NCI-H345 treated with DMSO at 0.1 percent for 48 hours (cell line): ENCODE measurements around the gene TMC4.

Experiments
- DNase-seq: peaks from one replicate; lab custom pipeline; 2025; ENCODE audit not compliant: unreplicated experiment; lab: John Stamatoyannopoulos, UW

Gene TMC4

DNA sequence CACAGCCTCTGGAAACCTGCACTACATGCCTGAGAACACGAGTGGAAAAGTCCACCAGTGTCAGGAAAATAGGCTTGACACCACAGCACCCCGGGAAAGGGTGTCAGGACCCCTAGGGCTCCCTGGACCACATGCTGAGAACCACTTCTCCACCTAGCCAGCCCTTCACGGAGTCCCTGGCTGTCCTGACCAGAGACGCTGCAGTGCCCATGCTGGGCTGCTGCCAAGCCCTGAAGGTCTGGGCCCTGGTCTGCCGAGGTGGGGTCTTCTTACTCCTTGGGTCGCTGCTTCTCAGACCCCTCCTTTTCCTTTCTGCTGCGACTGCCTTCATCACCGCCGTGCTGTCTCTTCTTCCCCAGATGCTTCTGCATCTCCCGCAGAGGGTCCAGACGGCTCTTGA is 16.5 kb downstream of the TMC4 start:
- no peak for DNase-seq

DNA sequence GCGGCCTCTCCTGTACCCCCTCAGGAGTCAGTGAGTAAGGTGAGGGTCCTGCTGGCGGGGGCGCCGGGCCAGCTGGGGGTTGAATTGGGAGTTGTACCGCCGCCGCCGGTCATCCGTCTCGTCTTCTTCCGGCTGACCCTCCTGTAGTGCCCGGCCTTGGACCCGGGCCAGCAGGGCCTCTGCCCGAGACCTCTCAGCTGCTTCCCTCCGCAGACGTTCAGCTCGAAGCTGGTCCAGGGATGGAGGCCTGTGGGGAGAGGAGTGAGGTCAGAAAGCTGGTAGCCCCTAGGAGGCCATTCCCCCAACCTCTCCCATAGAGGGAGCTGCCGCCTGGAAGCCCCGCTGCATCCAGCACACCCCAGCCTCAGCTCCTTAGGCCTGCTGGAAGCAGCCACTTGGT is 17.3 kb downstream of the TMC4 start:
- no peak for DNase-seq

DNA sequence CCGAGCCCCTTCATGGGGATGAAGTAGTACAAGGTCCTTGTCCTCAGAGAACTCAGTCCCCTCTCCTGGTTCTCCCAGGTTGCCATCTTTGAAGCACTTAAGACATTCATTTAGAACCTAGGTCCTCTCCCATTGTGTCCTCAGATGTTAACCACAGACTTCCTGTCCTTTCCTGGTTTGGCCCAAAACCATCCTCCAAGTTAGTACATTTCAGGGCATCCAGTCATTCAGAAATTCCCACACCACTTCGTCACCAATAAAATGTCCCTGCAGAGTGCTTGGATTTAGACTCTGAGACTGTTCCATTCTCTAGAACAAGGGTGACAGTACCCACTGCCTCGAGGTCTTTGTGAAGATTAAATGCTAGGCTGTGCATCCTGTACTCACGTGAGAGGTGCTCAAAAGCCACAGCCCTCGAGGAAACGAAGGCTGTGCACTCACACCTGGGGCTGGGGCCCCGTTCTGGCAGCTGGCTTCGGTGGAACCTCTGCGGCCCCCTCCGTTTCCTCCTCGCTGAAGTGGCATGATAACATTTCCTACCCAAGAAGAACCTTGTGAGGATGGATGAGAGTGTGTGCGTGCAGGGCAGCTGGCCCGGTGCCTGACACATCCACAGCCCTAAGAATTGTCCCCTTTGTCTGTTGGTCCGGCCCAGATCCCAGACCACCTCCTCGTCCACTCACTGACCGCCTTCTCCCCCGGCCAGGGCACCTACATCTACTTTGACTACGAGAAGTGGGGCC is 18.2 kb downstream of the TMC4 start:
- DNase-seq = no peak

DNA sequence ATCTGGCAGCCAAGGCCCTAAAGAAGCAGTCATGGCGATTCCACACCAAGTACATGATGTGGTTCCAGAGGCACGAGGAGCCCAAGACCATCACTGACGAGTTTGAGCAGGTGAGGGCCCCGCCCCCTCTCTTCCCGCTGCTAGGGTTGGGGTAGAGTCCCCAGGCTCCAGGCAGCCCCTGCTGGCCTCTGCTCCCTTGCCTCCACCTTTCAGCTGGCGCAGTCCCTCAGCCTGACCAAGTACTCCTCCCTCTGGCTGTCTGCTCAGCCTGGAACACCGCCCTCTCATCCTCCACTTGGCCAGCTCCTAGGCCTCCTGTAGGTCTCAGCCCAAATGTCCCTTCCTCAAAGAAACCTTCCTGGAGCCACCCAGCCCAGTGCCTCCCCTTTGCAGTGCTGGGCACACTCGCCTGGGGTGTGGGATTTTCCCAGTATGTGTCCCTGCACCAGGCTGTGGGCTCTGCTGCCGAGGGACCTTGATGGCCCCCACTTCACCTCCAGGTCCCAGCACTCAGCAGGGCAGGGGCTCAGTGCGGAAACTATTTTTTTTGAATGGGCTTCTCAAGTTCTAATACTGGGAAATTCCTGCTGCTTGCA is 19.1 kb downstream of the TMC4 start:
- DNase-seq = no peak

DNA sequence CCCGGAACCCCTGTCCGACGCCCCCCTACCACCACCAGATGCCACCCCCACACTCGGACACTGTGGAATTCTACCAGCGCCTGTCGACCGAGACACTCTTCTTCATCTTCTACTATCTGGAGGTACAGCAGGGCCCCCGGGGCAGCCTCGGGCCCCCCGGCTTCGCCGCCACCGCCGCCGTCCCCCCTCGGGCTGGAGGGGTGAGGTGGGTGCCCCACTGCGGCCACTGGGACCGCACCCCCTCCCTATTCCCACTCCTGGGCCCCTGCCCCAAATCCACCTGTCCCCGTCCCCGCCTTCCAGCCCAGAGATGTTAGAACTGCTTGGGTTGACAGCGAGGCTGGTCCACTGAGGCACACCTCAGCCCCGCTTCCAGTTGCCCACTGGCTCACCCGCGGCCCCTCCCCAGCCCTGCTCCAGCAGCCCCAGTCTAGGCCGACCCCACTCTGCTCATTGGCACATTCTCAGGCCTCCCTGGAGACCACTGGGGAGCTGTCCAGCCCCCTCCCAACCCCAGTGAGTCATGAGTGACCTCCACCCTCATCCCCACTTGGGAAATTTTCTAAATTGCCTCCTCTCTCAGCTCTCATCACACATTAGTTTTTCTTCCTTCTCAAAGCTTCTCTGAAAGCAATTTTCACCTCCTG is 20.0 kb downstream of the TMC4 start:
- DNase-seq = no peak

DNA sequence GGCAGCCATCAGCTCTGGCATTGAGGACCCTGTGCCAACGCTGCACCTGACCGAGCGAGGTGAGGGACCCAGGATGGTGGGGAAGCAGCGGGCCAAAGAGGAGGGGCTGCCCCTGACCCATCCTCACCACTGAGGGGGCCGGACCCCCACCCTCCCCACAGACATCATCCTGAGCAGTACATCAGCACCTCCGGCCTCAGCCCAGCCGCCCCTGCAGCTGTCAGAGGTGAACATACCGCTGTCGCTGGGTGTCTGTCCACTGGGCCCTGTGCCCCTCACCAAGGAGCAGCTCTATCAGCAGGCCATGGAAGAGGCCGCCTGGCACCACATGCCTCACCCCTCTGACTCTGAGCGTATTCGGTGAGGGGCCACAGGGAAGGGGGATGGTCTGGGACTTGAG is 20.7 kb downstream of the TMC4 start:
- no peak for DNase-seq

DNA sequence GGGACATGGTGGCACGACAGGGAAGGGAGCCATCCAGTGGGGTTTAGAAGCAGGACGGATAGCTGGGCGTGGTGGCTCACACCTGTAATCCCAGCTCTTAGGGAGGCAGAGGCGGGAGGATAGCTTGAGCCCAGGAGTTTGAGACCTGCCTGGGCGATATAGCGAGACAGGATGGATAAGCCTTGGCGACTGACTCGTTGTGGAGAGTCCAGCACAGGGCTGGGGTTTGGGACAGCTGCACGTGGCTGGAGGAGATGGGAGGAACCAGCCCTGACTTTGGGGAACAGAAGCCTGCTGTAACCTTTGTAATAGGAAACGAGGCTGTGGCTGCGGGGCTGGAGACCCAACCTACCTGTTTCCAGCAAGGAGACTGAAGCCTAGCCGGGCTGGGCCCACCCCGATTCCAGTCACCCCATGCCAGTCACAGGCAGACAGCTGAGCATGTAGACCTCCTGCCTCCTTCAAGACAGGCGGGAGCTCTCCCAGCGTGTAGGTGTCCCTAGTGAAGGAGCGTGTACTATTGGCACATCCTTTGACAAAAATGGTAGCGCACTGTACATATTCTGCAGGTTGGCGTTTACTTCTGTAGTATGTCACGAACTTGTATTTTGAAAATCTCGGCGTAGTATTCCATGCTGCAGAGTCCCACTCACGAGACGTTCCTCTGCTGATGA is 21.5 kb downstream of the TMC4 start:
- DNase-seq = no peak

DNA sequence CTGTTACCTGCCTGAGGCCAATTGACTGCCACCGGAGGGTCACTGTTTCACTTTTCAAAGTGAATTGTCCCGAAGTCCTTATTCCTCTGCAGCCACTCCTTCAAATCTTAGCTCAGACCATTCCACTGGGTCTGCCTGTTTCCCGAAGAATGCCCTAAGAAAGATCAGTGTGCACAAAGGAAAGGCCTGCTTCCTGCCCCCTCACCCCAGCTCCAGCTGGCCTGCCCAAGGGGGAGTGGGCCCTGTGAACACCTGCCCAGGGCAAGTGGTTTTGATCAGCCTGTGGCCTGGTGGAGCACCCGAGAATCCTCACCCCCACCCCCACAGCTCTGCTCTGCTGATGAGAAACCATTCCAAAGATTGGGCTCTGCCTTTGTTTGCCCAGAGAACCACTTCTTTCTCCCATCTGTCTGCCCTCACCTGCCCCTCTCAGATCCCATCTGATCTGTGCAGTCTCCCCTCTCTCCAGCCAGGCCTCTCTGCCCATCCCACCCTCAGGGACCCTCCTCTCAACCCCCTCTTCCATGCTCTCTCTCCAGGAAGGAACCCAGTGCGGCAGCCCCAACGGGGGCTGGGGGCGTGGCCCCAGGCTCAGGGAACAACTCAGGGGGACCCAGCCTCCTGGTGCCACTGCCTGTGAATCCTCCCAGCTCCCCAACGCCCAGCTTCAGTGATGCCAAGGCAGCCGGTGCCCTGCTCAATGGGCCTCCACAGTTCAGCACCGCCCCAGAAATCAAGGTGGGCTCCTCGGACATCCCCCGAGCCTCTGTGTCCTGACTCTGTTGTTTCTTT is 23.7 kb downstream of the TMC4 start:
- no peak for DNase-seq

DNA sequence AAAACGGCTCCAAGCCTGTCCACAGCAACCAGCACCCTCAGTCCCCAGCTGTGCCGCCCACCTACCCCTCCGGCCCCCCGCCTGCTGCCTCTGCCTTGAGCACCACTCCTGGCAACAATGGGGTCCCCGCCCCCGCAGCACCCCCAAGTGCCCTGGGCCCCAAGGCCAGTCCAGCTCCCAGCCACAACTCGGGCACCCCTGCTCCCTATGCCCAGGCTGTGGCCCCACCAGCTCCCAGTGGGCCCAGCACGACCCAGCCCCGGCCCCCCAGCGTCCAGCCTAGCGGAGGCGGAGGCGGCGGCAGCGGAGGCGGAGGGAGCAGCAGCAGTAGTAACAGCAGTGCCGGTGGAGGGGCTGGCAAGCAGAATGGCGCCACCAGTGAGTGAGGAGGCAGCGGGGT is 24.8 kb downstream of the TMC4 start:
- no peak for DNase-seq

DNA sequence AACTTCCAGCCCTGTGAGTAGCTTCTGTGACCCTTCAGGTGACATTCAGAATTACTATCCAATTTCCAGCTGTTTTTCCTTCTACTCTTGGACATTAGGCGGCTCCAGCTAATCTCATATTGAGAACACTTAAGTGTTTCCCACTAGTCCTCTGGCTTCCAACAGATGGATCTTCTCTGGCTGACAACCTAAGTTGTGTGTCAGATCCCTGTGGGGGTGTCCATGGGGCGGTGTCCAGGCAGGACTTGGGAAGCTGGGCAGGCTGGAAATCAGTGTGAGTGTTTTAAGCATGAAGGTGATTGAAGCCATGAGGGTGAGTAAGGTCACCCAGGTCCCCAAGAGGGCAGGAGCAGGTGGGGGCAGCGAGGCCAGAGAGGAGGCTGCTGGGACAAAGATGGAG is 25.3 kb downstream of the TMC4 start:
- no peak for DNase-seq

DNA sequence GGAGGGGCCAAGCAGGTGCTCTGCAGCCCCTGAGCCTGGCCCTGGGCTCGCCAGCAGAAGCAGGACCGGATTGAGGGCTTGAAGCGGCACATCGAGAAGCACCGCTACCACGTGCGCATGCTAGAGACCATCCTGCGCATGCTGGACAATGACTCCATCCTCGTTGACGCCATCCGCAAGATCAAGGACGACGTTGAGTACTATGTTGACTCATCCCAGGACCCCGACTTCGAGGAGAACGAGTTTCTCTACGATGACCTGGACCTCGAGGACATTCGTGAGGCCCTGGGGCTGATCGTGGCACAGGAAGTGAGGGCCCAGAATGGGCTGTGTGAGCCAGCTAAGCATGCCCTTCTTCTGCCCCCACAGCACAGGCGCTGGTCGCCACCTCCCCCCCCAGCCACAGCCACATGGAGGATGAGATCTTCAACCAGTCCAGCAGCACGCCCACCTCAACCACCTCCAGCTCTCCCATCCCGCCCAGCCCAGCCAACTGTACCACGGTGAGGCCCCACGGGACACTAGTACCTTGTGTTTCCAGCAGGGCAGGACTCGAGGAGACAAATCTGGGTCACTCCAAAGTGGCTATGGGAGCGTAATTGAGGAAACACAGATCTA is 27.3 kb downstream of the TMC4 start:
- DNase-seq = no peak

DNA sequence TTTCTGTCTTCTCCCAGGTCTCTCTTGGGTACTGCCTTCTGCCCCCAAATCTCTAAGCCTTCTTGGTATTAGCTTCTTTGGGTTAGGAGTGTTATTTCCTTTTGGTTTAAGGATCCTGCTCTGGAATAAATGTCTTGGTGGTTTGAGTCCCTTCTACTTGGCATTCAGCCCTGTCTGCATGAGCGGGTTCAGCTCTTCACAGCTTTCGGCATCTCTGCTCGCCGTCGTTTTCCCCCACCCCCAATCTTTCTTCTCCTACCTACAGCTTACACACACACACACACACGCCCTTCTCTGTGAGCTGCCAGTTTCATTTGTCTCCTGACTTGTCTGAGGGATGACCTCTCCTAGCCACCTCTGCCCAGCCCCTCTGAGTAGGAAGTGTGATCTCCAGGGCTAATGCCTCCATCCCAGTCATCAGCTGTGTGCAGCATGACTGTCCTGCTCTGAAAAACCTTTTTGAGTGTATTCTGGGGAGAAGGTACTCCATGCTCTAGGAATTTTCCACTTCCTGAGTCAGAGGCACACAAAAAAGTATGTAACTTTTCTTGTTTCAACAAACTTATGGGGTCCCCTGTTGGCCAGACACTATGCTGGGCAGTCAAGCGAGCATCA is 30.7 kb downstream of the TMC4 start:
- DNase-seq = no peak

DNA sequence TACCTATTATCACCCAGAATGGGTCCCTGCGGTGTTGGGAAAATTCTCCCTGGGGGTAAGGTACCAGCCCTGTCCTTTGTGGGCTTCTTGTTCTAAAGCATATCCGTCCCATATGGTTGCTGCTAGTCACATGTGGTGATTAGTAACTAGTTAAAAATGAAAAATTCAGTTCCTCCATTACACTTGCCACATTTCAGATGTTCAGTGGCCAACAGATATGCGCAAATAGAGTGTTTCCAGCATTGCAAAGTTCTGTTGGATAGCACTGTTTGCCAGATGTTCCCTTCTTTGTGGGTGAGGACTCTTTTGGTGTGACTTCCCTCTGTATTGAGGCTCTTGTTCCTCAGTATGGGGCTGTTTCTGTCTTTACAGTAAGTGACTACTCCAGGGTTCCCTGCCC is 31.6 kb downstream of the TMC4 start:
- DNase-seq = no peak

DNA sequence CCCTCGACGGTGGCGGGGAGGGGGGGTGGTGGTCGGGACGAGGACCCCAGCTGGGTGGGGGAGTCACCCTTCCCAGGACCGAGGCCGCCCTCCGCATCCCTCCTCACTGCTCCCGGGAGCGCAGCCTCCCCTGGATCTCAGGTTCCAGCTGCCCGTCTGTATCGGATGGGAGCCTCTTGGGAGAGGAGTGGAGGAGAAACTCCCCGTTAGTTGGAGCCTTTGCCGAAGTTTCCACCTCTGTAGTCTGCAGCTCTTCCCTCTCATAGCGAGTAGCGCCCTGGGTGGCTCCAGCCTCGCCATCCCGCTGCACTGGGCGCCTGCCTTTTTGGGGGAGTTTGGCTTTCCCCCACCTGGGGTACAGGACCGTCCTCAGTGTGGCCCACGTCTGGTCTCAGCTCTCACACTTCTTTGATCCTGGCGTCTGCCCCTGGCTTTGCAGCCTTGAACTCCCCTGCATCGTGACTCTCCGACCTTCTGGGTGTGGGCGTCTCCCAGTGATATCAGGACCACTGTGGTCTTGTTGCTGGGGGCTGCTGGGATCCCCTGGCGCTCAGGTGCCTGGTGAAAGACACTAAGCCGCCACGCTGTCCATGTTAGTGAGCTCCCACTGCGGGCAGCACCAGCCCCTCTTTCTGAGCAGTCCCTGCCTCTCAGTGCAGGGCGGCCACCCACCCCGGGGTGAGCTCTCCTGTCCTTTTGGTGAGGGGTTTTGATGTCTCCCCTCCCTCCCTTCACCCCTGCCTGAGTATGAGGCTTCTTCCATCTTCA is 34.3 kb downstream of the TMC4 start:
- DNase-seq = no peak

DNA sequence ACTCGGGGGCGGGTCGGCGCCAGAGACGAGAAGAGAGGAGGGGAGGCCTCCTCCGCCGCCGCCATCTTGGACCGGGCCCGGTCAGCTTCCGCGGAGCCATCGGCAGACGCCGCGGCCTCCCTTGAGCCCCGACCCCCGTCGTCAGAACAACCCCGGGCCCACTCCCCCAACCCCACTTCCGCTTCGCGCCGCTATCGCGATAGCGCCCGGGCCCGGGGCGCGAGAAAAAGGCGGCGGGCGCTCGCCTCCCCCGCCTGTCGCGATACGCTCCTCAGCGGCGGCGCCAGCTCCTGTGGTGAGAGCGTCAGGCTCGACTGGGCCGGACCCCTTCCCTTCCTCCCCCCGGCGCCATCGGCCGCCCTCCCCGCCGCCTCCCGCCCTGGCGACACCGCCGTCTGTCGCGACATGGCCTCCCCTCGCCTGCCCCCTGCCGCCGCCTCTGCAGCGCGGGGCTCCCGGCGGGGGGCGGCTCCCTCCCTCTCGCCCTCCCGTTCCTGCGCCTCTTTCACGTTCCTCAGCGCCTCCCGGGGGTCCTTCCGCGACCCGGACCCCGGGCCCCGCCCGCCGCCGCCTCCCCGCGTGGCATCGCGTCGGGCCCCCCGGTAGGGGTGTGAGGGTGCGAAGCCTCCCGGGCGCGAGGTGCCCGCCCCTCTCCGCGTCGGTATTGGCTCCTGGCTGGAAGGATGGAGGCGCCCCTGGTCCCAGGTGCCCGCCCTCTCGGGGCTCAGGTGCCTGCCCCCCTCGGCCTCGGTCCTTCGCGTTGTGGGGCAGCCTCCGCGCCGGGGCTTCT is 35.1 kb downstream of the TMC4 start, which contains the start of gene CNOT3:
CNOT3 (plus strand) TSS at position 64 of the 790 bp plus-strand sequence. CDS start 5,217 bp downstream, outside the sequence.
- DNase-seq = no peak

DNA sequence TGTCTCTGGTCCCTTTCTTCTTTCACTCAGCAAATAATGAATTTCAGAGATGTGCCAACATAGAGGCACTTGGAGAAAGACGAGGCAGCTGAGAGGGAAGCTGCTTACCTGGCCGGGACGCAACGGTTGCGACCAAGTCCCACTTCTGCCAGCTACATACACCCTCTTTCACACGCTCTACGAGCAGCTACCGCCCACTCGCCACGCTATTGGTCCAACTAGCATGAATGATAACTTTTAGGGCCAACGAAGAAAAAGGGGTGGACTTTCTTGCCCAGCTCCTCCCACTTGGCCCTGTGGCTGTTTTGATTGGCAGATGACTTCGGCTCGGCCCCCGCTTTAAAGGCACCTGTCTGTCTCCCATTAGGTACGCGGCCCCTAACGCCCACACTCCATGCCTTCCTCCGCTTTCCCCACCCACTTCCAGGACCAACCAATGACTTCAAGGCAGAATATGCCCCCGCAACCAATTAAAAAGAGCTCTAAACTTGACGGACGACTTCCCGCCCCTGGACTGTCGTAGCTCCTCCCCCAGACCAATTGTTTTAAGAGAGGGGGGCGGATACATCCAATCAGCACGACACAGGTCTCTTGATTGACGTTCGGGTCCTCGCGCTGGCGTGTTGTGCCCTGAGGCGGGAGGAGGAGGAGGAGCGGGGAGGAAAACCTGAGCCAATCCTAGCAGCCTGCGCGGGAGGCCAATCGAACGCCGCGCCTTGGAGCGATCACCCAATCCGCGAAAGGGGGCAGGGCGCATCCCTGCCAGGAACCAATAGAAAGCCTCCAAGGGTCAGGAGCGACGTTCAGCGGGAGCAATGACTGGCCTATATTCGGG is 35.9 kb downstream of the TMC4 start:
- DNase-seq = peak; percentile 100

DNA sequence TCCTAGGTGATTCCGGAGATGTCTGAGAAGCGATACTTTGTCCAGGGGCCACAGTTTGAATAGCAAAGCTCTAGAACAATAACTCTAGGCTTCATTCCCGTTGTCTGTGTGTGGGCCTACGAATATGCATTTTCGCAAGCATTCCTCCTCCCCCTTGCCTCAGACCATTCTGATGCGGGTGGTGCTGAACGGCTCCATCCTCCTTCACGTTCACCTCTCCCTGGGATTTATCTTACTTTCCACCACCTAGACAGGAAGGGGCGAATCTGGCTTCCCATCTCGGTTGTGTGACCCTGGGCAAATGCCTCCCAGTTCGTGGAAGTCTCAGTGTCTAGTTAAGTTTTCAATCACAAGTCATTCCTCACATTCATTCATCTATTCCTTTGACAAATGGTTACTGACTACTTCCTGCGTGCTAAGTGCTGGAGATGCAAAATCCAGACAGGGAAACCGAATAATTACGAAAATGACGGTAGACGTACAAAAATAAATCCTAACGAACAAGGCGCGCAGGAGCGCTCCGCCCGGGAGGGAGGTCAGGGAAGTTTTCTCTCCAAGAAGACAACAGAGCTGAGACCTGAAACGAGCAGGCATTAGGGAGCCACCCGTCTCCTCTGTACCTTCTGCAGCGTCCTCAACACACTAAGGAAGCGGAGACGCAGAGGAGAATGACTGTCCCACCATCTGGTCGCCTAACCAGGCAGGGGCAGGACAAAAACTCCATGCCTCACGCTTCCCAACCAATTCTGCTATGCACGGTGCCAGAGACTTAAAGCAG is 36.7 kb downstream of the TMC4 start:
- DNase-seq = no peak
